SK-N-DZ (cell line): ENCODE results near the gene SLC9A3.
"Not testable (repeated sequence)": the region's sequence is repeated elsewhere in the genome, so short reads cannot be mapped to it uniquely, and the experiment has no call there.

Experiments used
- DNase-seq: peaks from one replicate; pipeline ENCODE4 v3.0.0-alpha.2; 2015; ENCODE audit warnings: low spot score

Gene SLC9A3

DNA sequence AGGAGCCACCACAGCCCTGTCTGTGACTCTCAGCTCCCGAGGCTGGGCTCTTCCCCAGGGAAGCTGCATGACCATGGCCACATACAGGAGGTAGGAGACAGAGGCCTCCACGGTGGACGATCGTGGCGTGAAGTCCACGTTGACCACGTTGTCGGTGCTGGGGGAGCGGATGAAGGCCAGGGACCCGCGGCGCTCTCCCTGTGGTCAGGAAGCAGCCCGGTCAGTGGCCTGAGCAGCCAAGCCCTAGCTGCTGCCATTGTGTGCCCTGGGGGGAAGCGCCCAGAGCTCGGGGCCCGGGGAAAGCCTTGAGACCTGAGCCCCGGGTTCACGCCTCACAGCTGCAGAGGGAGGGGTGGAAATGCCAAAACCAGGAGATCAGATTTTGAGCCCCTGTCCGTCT lies 47.0 kb downstream of the SLC9A3 start:
- DNase-seq: no peak

DNA sequence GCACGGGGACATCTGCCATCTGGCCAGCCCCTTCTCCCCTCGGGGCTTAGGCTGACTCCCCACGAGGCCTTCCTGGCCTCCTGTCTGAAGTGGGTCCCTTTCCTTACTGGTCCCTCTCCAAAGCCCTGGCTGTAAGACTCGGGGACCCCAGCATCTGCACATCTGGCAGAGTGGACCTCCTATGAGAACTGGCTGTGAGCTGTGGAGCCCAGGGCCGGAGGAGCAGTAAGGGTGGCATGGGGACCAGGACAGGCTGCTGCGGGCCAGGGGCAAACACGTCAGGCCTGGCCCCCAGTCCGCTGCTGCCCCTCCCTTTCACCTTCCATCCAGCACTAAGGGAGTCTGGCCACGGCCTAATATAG lies 47.5 kb downstream of the SLC9A3 start:
- no peak for DNase-seq

DNA sequence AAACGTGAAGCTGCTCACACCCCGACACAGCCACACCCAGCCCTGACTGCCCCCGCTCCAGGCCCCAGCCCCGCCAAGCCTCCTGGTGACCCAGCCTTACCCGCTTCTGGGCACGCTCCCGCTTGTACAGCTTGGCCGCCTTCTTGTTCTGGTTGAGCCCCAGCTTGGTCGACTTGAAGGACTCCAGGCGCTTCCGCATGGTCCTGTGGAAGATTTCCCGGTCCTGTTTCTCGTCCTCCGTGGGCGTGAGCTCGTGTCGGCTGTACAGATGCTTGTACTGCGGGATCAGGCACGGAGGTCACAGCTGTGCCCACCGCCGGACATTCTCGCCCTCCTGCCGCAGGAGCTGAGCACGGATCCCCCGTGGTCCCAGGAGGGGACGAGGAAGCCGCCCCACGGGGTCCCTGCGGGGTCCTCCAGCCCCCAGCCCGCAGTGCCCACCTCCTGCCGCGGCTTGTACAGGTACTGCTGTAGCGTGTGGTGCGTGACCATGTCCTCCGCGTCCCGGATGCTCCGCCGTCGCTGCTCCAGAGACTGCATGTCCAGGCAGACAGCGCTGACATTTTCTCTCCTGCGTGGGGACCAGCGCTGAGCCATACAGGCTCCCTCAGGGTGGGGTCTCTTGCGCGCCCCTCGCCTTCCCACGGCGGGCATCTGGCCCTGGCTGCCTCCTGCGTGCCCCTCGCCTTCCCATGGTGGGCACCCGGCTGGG lies 48.0 kb downstream of the SLC9A3 start:
- DNase-seq: no peak

DNA sequence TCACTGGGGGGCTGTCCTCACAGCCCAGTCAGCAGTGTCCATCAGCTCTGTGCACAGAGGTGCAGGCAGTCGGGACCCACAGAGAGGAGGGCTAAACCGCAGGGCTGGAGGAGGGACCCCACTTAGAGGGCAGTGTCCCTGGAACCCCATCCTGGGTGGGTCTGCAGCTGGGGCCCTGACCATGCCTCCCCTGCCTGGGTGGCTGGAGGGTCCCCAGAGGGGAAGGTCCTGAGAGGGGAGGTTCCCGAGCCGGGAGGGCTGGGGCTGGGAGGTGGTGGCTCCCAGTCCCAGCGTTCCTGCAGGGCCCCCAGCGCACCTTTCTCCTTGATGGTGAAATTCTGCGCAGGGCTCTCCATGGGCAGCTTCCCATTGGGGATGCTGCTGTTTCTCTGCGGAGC lies 48.5 kb downstream of the SLC9A3 start:
- no peak for DNase-seq

DNA sequence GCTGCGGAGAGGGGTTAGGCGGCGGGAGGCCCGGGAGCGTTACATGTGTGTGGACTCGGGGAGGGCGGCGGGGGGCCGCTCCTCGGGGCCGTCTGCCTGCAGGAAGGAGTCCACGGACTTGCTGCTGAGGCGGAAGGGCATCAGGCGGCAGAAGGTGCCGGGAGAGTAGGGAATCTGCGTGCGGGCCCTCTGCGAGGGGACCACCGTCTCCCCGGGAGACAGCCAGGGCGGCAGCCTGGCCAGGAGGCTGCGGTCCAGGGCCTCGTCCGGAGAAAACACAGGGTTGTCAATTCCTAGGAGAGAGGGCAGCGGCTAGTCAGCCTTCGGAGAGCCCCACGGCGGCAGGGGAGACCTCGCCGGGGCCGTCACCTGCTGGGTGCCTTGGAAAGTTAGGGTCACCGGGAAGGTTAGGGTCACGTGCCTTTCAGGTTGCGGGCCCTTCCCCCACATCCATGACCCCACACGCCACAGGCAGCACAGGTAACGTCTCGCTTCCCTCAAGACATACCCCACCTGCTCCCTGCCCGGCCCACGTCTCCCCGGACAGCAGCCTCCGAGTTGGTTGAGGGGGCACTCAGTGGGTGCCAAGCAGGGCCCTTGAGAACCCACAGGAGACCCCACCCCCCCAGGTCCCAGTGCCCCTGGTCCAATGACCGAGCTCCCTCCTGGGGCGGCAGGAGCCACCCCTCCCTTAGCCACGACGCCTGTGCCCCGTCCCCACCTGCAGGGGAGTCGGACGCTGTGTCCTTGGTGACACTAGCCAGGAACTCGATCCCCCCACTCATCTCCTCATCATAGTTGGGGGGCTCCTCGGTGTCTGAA lies 49.2 kb downstream of the SLC9A3 start:
- no peak for DNase-seq

DNA sequence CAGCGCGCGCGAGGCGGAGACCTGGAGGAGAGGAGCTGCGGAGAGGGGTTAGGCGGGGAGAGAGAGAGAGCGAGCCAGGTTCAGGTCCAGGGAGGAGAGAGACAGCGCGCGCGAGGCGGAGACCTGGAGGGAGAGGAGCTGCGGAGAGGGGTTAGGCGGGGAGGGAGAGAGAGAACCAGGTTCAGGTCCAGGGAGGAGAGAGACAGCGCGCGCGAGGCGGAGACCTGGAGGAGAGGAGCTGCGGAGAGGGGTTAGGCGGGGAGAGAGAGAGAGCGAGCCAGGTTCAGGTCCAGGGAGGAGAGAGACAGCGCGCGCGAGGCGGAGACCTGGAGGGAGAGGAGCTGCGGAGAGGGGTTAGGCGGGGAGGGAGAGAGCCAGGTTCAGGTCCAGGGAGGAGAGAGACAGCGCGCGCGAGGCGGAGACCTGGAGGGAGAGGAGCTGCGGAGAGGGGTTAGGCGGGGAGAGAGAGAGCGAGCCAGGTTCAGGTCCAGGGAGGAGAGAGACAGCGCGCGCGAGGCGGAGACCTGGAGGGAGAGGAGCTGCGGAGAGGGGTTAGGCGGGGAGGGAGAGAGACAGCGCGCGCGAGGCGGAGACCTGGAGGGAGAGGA lies 49.9 kb downstream of the SLC9A3 start:
- DNase-seq: not testable (repeated sequence)

DNA sequence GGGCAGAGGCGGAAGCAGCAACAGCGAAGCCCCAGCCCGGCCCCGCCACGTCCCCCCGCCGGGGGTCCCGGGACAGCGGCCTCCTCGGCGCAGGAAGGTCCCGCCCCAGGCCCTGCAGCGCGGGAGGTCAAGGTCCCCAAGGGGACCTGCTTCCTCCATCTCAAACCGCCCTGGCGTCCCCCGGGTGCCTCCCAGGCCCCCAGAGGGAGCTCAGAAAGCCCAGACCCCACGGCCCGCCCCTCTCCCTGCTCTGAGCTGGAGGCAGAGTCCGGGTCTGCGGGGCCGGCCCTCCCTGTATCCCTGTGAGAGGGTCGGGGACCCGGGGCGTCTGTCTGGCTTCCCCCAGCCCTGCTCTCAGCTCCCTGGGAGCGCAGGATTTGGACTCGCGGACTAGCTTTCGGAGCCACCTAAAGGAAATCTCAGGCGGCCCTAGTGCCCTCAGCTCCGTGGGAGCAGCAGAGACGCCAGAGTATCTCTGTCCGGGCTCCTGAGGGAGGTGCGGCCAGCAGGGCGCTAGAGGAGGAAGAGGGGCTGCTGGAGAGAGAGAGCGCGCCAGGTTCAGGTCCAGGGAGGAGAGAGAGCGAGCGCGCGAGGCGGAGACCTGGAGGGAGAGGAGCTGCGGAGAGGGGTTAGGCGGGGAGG lies 50.6 kb downstream of the SLC9A3 start:
- peak; percentile 63 for DNase-seq

DNA sequence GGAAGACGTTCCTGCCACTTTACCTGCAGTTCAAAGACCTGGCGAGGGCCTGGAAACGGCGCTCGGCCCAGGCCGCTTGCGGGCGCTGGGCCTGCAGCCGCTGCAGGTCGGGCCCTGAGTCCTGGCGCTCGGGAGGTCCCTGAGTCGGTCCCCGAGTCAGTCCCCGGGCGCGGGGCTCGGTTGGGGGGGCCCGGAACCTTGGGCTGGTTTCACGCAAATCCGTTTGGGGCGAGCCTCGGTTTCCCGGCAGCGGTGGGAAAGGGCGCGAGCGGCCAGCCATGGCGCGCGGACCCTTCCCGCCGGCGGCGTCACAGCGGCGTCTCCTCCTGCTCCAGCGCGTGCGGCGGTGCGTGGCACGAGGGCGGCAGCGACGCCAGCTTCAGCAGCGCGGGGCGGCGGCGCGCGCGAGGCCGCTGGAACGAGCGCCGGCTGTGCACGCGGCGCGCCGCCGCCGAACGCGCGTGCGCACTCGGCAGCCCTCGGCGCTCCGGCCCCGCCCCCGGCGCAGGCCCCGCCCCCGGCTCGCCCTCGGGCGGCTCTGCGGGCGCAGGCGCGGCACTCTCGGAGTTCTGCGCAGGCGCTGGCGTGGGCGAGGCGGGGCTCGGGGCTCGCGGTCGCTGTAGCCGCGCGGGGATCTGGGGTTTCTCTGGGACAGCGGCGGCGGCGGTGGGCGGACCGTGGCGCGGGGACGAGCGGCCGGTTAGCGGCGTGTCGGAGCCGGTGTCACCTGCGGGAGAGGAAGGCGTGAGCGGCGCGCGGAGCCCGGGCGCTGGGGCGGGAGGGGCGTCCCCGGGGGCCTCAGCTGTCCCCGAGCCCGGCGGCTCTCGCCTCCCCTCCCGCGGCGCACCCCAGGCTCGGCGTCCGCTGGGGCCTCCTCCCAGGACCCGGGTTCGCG lies 51.3 kb downstream of the SLC9A3 start:
- DNase-seq: peak; percentile 79

DNA sequence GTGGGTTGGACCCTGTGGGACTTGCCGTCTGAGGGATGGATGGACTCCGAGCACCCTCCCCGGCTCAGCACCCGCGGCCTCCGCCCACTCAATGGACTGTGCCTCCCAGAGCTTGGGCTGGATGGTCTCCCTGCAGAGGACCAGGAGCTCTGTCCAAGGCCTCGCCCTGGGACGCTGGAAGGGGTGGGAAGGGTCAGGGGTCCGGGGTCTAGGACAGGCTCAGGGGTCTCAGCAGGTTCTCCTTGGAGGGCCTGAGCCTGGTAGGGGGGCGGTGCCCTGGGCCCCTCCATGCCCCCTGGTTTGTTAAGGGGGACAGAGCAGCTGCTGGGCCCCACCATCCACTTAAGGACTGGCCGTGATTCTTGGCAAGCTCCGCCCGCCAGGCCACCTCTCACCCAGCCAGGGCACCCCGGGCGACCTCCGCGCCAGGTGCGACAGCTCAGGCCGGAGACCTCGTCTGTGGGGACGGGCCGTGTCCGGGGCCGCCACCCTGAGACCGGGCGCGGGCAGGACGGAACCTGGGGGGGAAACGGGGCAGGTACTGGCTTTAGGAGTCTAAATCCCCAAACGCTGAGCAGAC lies 52.1 kb downstream of the SLC9A3 start:
- no peak for DNase-seq

DNA sequence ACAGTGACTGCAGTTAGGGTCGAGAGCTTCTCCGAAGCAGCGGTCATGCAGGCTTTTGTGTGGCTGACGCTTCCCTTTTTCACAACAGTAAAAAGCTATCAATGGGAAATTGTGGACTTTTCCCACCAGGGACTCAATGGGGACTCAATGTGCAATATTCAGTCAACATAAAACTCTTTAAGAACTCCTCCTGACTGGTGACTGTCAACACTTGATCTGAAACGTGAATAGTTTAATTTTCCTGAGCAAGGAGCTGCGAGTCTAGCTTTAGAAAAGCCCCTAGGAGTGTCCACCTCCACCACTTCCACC lies 52.5 kb downstream of the SLC9A3 start:
- no peak for DNase-seq

DNA sequence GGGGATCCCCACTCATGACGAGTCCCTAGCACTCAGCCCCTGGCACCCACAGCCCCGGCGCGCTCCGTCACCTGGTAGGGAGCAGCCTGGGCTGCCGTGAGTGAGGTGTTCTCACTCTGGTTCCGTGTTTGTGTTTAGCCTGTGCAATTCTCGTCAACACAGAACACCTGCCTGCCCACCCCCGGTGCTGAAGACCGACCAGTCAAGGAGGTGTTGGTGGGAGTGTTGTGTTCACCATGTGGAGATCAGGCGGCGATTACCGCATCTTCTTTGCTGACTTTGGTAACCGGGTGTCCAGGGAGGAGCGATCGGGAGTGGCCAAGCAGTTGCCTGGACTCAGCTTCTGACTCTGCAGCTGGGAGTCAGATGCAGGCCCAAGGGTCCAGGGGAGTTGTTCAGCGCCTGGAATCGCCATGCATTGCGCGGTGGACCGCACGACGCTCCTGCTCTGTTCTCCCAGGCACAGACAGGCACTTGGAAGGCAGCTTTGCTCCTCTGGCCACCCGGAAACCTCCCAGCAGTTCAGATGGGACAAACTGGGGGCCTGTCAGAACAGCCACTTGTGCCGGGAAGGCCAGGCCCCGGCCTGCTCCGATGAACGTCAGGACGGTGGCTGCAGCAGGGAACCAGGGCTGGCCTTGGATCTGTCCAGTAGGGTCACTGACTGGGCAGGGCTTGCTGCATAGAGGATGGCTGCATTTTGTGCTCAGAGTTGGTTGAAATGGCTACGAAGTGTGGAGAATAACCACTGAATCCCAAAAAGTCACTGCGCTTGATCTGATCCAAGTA lies 53.1 kb downstream of the SLC9A3 start:
- DNase-seq: no peak

DNA sequence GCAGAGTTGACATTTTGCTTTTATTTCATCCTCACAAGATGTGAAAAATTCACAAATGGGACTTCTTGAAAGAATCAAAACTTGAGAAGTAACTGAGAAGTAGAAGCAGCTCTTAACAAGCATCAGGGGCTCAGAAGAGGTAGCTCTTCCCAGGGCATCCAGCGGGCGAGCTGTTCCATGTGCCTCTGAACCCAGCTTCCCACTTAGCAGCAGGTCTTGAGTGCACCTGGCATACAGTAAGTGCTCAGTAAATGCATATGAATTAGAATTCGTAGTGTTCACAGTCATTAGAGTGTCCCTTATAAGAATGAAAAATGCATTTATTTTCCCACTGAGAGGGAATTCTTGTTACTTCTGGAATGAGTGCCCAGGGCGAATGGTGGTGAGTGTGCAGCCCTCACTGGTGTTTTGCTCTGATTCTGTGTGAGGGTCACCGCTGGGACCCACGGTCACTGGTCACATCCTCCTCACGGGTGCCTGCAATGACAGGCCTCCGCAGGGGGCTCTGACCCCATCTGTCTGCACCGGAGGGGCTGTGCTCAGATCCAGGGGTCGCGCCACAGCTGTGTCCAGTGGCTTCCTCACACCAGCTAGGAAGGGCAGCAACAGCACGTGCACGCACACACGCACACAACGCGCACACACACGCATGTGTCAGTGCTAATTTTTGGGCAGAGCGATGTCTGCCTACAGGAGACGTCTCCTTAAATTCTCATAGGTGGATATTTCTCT lies 54.3 kb downstream of the SLC9A3 start:
- DNase-seq: no peak

DNA sequence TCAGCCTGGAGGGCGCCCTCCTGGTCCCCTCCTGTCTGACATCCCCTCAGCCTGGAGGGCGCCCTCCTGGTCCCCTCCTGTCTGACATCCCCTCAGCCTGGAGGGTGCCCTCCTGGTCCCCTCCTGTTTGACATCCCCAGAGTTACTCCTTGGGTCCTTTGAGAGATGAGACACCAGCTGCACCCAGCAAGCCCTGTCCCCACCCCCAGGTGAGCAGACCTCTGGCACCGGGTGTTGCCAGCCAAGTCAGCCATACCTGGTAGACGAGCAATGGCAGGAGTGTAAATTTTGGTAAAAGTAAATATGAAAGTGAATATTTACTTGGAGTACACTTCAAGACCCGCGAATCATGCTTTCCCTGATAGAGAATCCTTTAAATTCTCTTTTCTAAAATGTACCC lies 55.8 kb downstream of the SLC9A3 start:
- no peak for DNase-seq

DNA sequence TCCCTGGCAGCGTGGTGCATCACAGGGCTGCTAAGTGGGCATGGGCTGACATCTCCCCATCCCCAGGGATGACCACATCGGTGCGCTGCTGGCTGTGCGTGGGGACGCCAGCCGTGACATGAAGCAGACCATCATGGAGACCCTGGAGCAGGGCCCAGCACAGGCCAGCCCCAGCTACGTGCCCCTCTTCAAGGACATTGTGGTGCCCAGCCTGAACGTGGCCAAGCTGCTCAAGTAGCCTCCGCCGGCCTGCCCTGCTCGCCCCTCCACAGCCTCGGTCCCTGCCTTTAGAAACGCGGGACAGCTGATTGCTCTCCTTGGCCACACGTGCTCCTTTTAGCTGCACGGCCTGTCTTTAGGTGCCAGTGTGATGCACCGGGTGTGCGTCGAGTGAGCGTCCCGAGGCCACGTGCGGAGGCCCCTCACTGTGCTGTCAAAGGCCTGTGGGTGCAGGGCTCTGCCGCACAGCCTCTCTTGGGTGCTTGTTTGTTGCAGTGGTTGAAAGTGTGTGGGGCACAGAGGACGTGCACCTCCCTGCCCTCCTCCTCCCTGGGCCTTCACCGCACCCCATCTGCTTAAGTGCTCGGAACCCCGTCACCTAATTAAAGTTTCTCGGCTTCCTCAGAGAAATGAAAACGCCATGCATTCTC lies 57.5 kb downstream of the SLC9A3 start:
- DNase-seq: no peak

DNA sequence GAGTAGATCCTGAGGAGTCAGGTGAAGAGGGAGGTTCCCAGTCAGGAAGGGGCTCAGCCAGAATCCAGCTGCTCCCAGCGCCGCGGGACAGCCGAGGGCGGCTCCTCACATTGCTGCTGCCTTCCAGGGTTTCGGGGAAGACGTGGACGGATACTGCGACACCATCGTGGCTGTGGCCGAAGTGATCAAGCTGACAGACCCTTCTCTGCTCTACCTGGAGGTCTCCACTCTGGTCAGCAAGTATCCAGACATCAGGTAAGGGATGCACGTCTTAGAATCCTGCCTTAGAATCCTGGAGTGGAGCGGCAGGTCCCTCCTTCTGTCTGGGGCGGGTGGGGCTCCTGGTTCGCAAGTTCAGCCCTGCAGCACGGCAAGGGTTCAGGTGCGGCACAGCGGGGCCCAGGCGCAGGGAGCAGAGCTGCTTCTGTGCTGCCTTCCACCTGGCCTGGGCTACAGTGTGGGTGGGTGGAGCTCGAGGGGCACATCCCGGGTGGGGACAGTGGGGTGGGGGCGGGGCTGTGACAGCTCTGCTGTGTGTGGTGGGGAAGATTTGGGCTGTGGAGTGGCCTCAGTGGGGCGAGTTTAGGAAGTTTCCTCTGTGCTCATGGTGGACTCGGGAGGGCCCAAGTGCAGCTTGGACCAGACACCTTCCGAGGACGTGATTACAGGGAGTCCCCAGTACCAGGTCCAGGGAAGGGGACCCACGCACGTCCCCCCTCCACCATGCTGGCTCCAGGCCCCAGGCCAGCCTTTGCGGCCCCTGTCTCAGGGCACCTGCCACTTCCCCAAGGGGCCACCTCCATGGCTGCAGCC lies 58.5 kb downstream of the SLC9A3 start:
- no peak for DNase-seq

DNA sequence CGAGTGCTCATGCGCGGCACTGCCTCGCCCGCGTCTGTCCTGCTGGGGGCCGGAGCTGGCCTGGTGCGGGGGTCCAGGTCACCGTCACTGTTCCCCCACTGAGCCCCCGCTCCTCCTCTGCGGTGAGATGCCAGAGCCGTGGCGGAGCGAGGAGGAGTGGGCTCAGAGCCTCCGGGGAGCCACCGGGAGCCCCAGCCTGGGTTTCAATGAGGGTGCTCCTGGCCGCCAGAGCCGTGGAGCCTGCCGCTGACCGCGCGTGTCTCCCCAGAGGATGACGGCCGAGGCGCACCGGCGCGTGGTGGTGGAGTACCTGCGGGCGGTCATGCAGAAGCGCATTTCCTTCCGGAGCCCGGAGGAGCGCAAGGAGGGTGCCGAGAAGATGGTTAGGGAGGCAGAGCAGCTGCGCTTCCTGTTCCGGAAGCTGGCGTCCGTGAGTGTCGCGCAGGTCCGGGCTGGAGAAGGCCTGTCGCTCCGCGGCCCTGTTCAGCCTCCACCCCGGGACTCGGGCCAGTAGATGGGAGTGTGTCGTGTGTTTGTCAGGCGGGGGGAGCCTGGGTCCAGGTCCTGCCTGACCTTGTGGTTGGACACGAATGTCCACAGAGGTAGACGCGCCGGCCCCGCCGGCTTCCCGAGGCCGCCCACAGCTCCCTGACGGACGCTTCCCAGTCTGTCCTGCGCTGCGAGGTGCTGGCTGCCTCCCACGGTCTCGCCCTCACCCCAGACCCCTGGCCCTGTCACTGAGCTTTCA lies 59.2 kb downstream of the SLC9A3 start:
- DNase-seq: no peak

DNA sequence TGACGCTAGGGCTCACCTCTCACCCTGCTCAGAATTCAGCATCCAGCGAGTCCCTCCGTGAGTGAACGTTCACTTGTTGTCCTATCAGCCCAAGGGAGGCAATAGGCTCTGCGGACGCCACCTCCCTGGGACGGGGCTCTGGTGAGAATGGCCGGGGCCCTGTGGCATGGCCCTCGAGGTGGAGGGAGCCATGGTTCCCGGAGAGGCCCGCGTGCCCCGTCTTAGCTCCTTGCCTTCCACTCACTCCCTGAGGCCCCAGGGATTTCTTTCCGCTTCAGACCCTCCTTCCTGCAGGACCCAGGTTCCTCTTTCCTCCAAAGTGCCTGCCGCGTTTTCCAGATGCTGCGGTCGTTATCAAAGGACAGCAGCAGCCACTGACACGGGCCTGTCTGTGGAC lies 59.8 kb downstream of the SLC9A3 start:
- DNase-seq: no peak

DNA sequence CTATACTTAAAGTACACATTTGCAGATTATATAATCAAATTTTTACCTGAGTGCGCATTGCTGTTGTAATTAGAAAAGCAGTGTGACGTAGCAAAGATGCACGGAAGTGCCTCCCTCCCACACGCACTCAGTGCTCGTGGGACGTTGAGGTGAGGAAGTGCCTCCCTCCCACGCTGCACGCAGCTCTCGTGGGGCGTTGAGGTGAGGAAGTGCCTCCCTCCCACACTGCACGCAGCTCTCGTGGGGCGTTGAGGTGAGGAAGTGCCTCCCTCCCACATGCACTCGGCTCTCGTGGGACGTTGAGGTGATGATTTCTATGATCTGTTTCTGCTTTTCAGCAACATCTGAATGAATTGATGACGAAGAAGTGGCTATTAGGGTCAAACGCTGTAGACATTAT lies 60.3 kb downstream of the SLC9A3 start:
- no peak for DNase-seq
